HEK293 (cell line): ENCODE data around the gene SNRPD2.

Source experiments
- BCL11B ChIP-seq: fragments of 450-650 bp; formaldehyde crosslinking; IDR thresholded peaks from 2 replicates; pipeline ENCODE4 v1.5.1; 2016; ENCODE audit warnings: low read depth, missing biosample characterization, missing genetic modification characterization
- KLF1 ChIP-seq: fragments of 450-650 bp; formaldehyde crosslinking; IDR thresholded peaks from 2 replicates; pipeline ENCODE4 v1.5.1; 2016; ENCODE audit warnings: missing biosample characterization, missing genetic modification characterization
- OVOL3 ChIP-seq: fragments of 450-650 bp; formaldehyde crosslinking; IDR thresholded peaks from 2 replicates; pipeline ENCODE4 v1.5.1; 2016; ENCODE audit warnings: missing biosample characterization, missing genetic modification characterization
- SP3 ChIP-seq: fragments of 450-650 bp; formaldehyde crosslinking; IDR thresholded peaks from 2 replicates; pipeline ENCODE4 v1.5.1; 2016; ENCODE audit warnings: missing biosample characterization, missing genetic modification characterization
- SP7 ChIP-seq: fragments of 450-650 bp; formaldehyde crosslinking; IDR thresholded peaks from 2 replicates; pipeline ENCODE4 v1.5.1; 2016; ENCODE audit warnings: missing biosample characterization, missing genetic modification characterization
- ZBTB26 ChIP-seq: fragments of 450-650 bp; formaldehyde crosslinking; optimal IDR thresholded peaks from 2 replicates; pipeline ENCODE3; 2016; ENCODE audit warnings: missing biosample characterization, mild to moderate bottlenecking, missing genetic modification characterization
- ZFP3 ChIP-seq: fragments of 450-650 bp; formaldehyde crosslinking; IDR thresholded peaks from 2 replicates; pipeline ENCODE4 v1.5.1; 2016; ENCODE audit warnings: low read depth, missing biosample characterization, missing genetic modification characterization
- ZNF10 ChIP-seq: fragments of 450-650 bp; formaldehyde crosslinking; IDR thresholded peaks from 2 replicates; pipeline ENCODE4 v1.5.1; 2017; ENCODE audit warnings: missing biosample characterization, missing genetic modification characterization
- ZNF114 ChIP-seq: fragments of 450-650 bp; formaldehyde crosslinking; IDR thresholded peaks from 2 replicates; pipeline ENCODE4 v1.5.0; 2017; ENCODE audit warnings: missing biosample characterization, missing genetic modification characterization
- ZNF169 ChIP-seq: fragments of 450-650 bp; formaldehyde crosslinking; IDR thresholded peaks from 2 replicates; pipeline ENCODE4 v1.5.1; 2016; ENCODE audit warnings: missing biosample characterization, missing genetic modification characterization
- ZNF202 ChIP-seq: fragments of 450-650 bp; formaldehyde crosslinking; IDR thresholded peaks from 2 replicates; pipeline ENCODE4 v1.5.1; 2016; ENCODE audit warnings: missing biosample characterization, missing genetic modification characterization, borderline replicate concordance
- ZNF214 ChIP-seq: fragments of 450-650 bp; formaldehyde crosslinking; IDR thresholded peaks from 2 replicates; pipeline ENCODE4 v1.5.1; 2017; ENCODE audit warnings: missing biosample characterization, mild to moderate bottlenecking, missing genetic modification characterization, borderline replicate concordance
- ZNF366 ChIP-seq: fragments of 450-650 bp; formaldehyde crosslinking; conservative IDR thresholded peaks from 2 replicates; pipeline ENCODE4 v1.5.1; 2016; ENCODE audit warnings: missing biosample characterization, missing genetic modification characterization
- ZNF404 ChIP-seq: fragments of 450-650 bp; formaldehyde crosslinking; IDR thresholded peaks from 2 replicates; pipeline ENCODE4 v1.5.1; 2017; ENCODE audit warnings: missing biosample characterization, missing genetic modification characterization
- ZNF433 ChIP-seq: fragments of 450-650 bp; formaldehyde crosslinking; IDR thresholded peaks from 2 replicates; pipeline ENCODE4 v1.5.1; 2016; ENCODE audit warnings: missing biosample characterization, missing genetic modification characterization, low read depth
- ZNF48 ChIP-seq: fragments of 450-650 bp; formaldehyde crosslinking; IDR thresholded peaks from 2 replicates; pipeline ENCODE4 v1.5.1; 2016; ENCODE audit warnings: missing biosample characterization, missing genetic modification characterization
- ZNF501 ChIP-seq: fragments of 450-650 bp; formaldehyde crosslinking; IDR thresholded peaks from 2 replicates; pipeline ENCODE4 v1.5.1; 2016; ENCODE audit warnings: missing biosample characterization, missing genetic modification characterization
- ZNF544 ChIP-seq: fragments of 450-650 bp; formaldehyde crosslinking; IDR thresholded peaks from 2 replicates; pipeline ENCODE4 v1.5.0; 2017; ENCODE audit warnings: missing biosample characterization, missing genetic modification characterization
- ZNF626 ChIP-seq: fragments of 450-650 bp; sonication (Bioruptor Pico); formaldehyde crosslinking; IDR thresholded peaks from 2 replicates; pipeline ENCODE4 v1.5.1; 2018; ENCODE audit warnings: missing biosample characterization, missing genetic modification characterization, inconsistent platforms
- ZNF707 ChIP-seq: fragments of 450-650 bp; formaldehyde crosslinking; IDR thresholded peaks from 2 replicates; pipeline ENCODE4 v1.5.1; 2016; ENCODE audit warnings: missing biosample characterization, missing genetic modification characterization
- ZNF785 ChIP-seq: fragments of 450-650 bp; formaldehyde crosslinking; IDR thresholded peaks from 2 replicates; pipeline ENCODE4 v1.5.1; 2016; ENCODE audit warnings: missing biosample characterization, missing genetic modification characterization
- ZNF837 ChIP-seq: fragments of 450-650 bp; formaldehyde crosslinking; IDR thresholded peaks from 2 replicates; pipeline ENCODE4 v1.5.1; 2016; ENCODE audit warnings: missing biosample characterization, missing genetic modification characterization
- ZNF843 ChIP-seq: fragments of 450-650 bp; formaldehyde crosslinking; IDR thresholded peaks from 2 replicates; pipeline ENCODE4 v1.5.1; 2016; ENCODE audit warnings: missing biosample characterization, missing genetic modification characterization
- ZXDB ChIP-seq: fragments of 450-650 bp; formaldehyde crosslinking; IDR thresholded peaks from 2 replicates; pipeline ENCODE4 v1.5.1; 2016; ENCODE audit warnings: missing biosample characterization, missing genetic modification characterization
- TF ChIP-seq, protein P1 (sequence below): fragments of 450-650 bp; formaldehyde crosslinking; IDR thresholded peaks from 2 replicates; pipeline ENCODE4 v1.5.1; 2016; ENCODE audit warnings: missing biosample characterization, missing genetic modification characterization
- TF ChIP-seq, protein P2 (sequence below): fragments of 450-650 bp; formaldehyde crosslinking; IDR thresholded peaks from 2 replicates; pipeline ENCODE4 v1.5.1; 2016; ENCODE audit warnings: missing biosample characterization, missing genetic modification characterization
- TF ChIP-seq, protein P3 (sequence below): fragments of 450-650 bp; formaldehyde crosslinking; IDR thresholded peaks from 2 replicates; pipeline ENCODE4 v1.5.1; 2016; ENCODE audit warnings: missing biosample characterization, missing genetic modification characterization
- TF ChIP-seq, protein P4 (sequence below): fragments of 450-650 bp; formaldehyde crosslinking; IDR thresholded peaks from 2 replicates; pipeline ENCODE4 v1.5.1; 2016; ENCODE audit warnings: missing biosample characterization, missing genetic modification characterization
- TF ChIP-seq, protein P5 (sequence below): fragments of 450-650 bp; formaldehyde crosslinking; IDR thresholded peaks from 2 replicates; pipeline ENCODE4 v1.5.1; 2016; ENCODE audit warnings: missing biosample characterization, missing genetic modification characterization
- TF ChIP-seq, protein P6 (sequence below): fragments of 450-650 bp; formaldehyde crosslinking; IDR thresholded peaks from 2 replicates; pipeline ENCODE4 v1.5.1; 2016; ENCODE audit warnings: missing biosample characterization, missing genetic modification characterization

The SNRPD2 gene

DNA sequence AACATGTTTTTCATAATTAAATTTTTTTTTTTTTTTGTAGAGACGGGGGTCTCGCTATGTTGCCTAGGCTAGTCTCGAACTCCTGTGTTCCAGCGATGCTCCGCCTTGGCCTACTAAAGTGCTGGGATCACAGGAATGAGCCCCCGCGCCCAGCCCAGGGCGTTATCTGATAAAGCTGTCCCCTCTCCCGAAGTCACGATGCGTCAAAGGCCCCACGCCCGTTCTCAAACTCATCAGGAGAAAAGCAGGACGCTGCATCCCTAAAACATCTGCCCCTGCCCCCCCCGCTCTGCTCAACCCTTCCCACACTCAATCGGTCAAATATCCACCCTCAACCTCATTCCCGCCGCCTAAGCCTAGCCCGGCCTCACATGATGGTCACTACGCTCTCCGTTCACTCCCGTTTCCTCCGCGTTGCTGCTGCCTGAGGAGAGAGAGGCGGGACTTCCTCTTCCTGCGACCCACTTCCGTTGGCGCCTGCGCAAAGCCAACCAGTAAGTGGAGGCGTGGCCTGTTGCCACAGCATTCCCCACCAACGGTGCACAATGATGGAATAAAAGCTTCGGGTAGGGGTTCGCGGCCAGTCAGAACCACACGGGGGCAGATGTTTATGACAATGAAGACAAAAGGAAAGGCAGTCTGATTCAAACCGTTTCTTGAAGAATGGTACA is at the start of gene SNRPD2 (continued):
- no peak; the same call in 1 of the 2 replicates for TF ChIP-seq ZNF10 (tag by site-specific recombination)
- TF ChIP-seq ZNF843 (tag by site-specific recombination) = 0 out of 2 replicates have a peak, but pooled peaks have one; percentile 12
- TF ChIP-seq BCL11B (tag by site-specific recombination) = peak; percentile 59; the same call in 1 of the 2 replicates
- no peak for TF ChIP-seq ZNF837 (tag by site-specific recombination)
- peak; percentile 71 for TF ChIP-seq SP7
- TF ChIP-seq ZNF214 = no peak
- no peak for TF ChIP-seq ZNF785
- TF ChIP-seq ZNF202 (tag by site-specific recombination) = no peak
- peak; percentile 81 for TF ChIP-seq ZXDB
- TF ChIP-seq, protein P1, sequence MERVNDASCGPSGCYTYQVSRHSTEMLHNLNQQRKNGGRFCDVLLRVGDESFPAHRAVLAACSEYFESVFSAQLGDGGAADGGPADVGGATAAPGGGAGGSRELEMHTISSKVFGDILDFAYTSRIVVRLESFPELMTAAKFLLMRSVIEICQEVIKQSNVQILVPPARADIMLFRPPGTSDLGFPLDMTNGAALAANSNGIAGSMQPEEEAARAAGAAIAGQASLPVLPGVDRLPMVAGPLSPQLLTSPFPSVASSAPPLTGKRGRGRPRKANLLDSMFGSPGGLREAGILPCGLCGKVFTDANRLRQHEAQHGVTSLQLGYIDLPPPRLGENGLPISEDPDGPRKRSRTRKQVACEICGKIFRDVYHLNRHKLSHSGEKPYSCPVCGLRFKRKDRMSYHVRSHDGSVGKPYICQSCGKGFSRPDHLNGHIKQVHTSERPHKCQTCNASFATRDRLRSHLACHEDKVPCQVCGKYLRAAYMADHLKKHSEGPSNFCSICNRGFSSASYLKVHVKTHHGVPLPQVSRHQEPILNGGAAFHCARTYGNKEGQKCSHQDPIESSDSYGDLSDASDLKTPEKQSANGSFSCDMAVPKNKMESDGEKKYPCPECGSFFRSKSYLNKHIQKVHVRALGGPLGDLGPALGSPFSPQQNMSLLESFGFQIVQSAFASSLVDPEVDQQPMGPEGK (tag by site-specific recombination) = peak; percentile 78
- peak; percentile 49 for TF ChIP-seq ZNF366
- TF ChIP-seq OVOL3 (tag by site-specific recombination) = no peak
- TF ChIP-seq ZNF48 (tag by site-specific recombination) = no peak
- TF ChIP-seq ZNF114 (tag by site-specific recombination) = no peak
- TF ChIP-seq ZFP3 (tag by site-specific recombination) = no peak; the same call in 1 of the 2 replicates
- TF ChIP-seq ZNF707 (tag by site-specific recombination) = no peak
- no peak for TF ChIP-seq ZNF404 (tag by site-specific recombination)
- TF ChIP-seq, protein P2, sequence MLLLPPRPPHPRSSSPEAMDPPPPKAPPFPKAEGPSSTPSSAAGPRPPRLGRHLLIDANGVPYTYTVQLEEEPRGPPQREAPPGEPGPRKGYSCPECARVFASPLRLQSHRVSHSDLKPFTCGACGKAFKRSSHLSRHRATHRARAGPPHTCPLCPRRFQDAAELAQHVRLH (tag by site-specific recombination) = peak; percentile 72; the same call in 1 of the 2 replicates
- TF ChIP-seq ZNF433 (tag by site-specific recombination) = no peak
- TF ChIP-seq ZNF626 (tag by site-specific recombination) = no peak
- TF ChIP-seq SP3 (tag by site-specific recombination) = no peak
- TF ChIP-seq ZNF501 (tag by site-specific recombination) = peak; percentile 88
- TF ChIP-seq ZNF169 (tag by site-specific recombination) = peak; percentile 97
- TF ChIP-seq, protein P3, sequence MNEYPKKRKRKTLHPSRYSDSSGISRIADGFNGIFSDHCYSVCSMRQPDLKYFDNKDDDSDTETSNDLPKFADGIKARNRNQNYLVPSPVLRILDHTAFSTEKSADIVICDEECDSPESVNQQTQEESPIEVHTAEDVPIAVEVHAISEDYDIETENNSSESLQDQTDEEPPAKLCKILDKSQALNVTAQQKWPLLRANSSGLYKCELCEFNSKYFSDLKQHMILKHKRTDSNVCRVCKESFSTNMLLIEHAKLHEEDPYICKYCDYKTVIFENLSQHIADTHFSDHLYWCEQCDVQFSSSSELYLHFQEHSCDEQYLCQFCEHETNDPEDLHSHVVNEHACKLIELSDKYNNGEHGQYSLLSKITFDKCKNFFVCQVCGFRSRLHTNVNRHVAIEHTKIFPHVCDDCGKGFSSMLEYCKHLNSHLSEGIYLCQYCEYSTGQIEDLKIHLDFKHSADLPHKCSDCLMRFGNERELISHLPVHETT (tag by site-specific recombination) = no peak
- TF ChIP-seq, protein P4, sequence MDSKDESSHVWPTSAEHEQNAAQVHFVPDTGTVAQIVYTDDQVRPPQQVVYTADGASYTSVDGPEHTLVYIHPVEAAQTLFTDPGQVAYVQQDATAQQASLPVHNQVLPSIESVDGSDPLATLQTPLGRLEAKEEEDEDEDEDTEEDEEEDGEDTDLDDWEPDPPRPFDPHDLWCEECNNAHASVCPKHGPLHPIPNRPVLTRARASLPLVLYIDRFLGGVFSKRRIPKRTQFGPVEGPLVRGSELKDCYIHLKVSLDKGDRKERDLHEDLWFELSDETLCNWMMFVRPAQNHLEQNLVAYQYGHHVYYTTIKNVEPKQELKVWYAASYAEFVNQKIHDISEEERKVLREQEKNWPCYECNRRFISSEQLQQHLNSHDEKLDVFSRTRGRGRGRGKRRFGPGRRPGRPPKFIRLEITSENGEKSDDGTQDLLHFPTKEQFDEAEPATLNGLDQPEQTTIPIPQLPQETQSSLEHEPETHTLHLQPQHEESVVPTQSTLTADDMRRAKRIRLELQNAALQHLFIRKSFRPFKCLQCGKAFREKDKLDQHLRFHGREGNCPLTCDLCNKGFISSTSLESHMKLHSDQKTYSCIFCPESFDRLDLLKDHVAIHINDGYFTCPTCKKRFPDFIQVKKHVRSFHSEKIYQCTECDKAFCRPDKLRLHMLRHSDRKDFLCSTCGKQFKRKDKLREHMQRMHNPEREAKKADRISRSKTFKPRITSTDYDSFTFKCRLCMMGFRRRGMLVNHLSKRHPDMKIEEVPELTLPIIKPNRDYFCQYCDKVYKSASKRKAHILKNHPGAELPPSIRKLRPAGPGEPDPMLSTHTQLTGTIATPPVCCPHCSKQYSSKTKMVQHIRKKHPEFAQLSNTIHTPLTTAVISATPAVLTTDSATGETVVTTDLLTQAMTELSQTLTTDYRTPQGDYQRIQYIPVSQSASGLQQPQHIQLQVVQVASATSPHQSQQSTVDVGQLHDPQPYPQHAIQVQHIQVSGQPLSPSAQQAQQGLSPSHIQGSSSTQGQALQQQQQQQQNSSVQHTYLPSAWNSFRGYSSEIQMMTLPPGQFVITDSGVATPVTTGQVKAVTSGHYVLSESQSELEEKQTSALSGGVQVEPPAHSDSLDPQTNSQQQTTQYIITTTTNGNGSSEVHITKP (tag by site-specific recombination) = no peak
- TF ChIP-seq, protein P5, sequence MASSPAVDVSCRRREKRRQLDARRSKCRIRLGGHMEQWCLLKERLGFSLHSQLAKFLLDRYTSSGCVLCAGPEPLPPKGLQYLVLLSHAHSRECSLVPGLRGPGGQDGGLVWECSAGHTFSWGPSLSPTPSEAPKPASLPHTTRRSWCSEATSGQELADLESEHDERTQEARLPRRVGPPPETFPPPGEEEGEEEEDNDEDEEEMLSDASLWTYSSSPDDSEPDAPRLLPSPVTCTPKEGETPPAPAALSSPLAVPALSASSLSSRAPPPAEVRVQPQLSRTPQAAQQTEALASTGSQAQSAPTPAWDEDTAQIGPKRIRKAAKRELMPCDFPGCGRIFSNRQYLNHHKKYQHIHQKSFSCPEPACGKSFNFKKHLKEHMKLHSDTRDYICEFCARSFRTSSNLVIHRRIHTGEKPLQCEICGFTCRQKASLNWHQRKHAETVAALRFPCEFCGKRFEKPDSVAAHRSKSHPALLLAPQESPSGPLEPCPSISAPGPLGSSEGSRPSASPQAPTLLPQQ (tag by site-specific recombination) = peak; percentile 84
- no peak for TF ChIP-seq ZNF544
- peak; percentile 27 for TF ChIP-seq ZBTB26 (tag by site-specific recombination)
- TF ChIP-seq KLF1 (tag by site-specific recombination) = peak; percentile 81
- TF ChIP-seq, protein P6, sequence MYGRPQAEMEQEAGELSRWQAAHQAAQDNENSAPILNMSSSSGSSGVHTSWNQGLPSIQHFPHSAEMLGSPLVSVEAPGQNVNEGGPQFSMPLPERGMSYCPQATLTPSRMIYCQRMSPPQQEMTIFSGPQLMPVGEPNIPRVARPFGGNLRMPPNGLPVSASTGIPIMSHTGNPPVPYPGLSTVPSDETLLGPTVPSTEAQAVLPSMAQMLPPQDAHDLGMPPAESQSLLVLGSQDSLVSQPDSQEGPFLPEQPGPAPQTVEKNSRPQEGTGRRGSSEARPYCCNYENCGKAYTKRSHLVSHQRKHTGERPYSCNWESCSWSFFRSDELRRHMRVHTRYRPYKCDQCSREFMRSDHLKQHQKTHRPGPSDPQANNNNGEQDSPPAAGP (tag by site-specific recombination) = peak; percentile 77; the same call in 1 of the 2 replicates
